ENCODE data around the gene GALNTL6. TPM values are rescaled to one million over a fixed set of nuclear protein-coding genes. Genes with fewer than 3 reads are reported as not detected.

Gene GALNTL6
- total and polyA plus RNA-seq, 2 donors (not counting 1 experiment from before 2014, with no cell fraction given) = 0.99 to 1.1 TPM

DNA sequence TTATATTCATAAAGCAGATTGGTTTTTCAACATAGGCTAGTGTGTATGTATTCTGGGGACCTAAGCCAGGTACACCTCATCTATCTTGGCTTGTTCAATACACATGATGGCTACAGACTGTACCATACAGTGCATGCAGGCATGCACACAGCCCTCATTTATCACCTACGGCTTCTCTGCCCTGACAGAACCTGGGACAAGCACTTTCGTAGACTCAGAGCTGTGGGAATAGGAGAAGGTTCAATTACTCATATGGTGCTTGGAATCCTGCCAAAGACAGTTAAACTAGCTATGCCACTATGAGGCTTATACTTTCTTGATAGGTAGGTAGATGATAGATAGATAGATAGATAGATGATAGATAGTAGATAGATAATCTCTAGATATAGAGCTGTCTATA is 457.2 kb downstream of the GALNTL6 start:
- Histone ChIP-seq H3K9ac (ENCODE audit: low read length) (no peak overlapping the region), H3K9me3 (ENCODE audit: control extremely low read depth in 1 of 3, control insufficient read depth in 2 of 3, insufficient read depth in 1 of 3, low read length in 2 of 3) (no peaks in the 10 kb centered on the region), H3K4me2 (replicated peaks; ENCODE audit: low read depth, low read length, poor library complexity, severe bottlenecking) (no peak overlapping the region), H4K20me1 (ENCODE audit: control insufficient read depth, insufficient read depth, low read length, poor library complexity, severe bottlenecking) (no peaks in the 10 kb centered on the region), H3K79me2 (ENCODE audit: control insufficient read depth, insufficient read depth, low read length) (no peaks in the 10 kb centered on the region), H3K36me3 (replicated peaks in 1 of 2; ENCODE audit: control extremely low read depth in 1 of 2, control insufficient read depth in 1 of 2, extremely low read depth in 1 of 2, insufficient read depth in 2 of 2, low read length in 1 of 2) (no peaks in the 10 kb centered on the region), H3K27me3 (replicated peaks in 1 of 4; ENCODE audit: control extremely low read depth in 1 of 4, control insufficient read depth in 3 of 4, insufficient read depth in 4 of 4, low read length in 3 of 4) (no peaks in the 10 kb centered on the region), H3K4me3 (ENCODE audit: control extremely low read depth in 1 of 5, extremely low read depth in 1 of 5, insufficient read depth in 1 of 5, low read depth in 2 of 5, low read length in 4 of 5) (no peak overlapping the region), H3K27ac (ENCODE audit: low read length in 2 of 2) (no peak overlapping the region), H3K4me1 (ENCODE audit: control insufficient read depth in 2 of 2, insufficient read depth in 2 of 2, low read length in 2 of 2) (no peaks in the 10 kb centered on the region), H2AFZ (ENCODE audit: insufficient read depth, low read depth, low read length, poor library complexity, severe bottlenecking) (no peak overlapping the region)
- CTCF ChIA-PET = no interaction called here
- Mint-ChIP-seq H3K27ac (no peak overlapping the region), H3K4me3 (no peak overlapping the region), H3K4me1 (no peaks in the 10 kb centered on the region), H3K9me3 (ENCODE audit: insufficient read depth) (no peaks in the 10 kb centered on the region), H3K27me3 (no peaks in the 10 kb centered on the region)
- no CpG with 5 or more reads among the region's 2 CpGs for whole genome bisulfite sequencing (ENCODE audit: insufficient coverage)
- intact Hi-C loops (cut with micrococcal nuclease) = no loop called here
- POLR2A ChIA-PET = no interaction called here
- no peak for ATAC-seq (ENCODE audit: low read depth)
- TF ChIP-seq, protein P1, sequence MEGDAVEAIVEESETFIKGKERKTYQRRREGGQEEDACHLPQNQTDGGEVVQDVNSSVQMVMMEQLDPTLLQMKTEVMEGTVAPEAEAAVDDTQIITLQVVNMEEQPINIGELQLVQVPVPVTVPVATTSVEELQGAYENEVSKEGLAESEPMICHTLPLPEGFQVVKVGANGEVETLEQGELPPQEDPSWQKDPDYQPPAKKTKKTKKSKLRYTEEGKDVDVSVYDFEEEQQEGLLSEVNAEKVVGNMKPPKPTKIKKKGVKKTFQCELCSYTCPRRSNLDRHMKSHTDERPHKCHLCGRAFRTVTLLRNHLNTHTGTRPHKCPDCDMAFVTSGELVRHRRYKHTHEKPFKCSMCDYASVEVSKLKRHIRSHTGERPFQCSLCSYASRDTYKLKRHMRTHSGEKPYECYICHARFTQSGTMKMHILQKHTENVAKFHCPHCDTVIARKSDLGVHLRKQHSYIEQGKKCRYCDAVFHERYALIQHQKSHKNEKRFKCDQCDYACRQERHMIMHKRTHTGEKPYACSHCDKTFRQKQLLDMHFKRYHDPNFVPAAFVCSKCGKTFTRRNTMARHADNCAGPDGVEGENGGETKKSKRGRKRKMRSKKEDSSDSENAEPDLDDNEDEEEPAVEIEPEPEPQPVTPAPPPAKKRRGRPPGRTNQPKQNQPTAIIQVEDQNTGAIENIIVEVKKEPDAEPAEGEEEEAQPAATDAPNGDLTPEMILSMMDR (IDR thresholded peaks at IDR 0.05) = no peak
- no peak for TF ChIP-seq EZH2 (IDR thresholded peaks at IDR 0.05; ENCODE audit: borderline replicate concordance, insufficient read depth, low read depth, low read length, poor library complexity, severe bottlenecking)
- DNase-seq = no peak

DNA sequence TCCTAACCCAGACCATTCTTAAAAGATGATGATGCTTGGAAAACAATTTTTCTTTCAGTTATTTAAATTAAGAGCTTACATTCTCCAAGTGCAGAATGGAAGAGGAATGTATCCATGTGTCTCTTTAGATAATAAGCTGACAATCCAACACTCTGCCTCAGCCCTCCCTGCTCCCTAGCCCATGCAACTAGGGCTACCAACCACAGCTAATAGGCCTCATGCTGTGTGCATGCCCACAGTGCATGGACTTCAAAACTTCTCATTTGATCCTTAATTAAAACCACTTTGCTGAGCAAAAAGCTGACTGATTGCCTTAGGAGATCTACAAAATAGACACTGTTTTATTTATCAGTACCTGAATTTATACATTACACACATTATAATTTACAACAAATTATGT is 473.9 kb downstream of the GALNTL6 start:
- Mint-ChIP-seq H3K27ac (no peak overlapping the region), H3K9me3 (ENCODE audit: insufficient read depth) (no peaks in the 10 kb centered on the region), H3K27me3 (no peaks in the 10 kb centered on the region), H3K4me1 (no peaks in the 10 kb centered on the region), H3K4me3 (no peak overlapping the region)
- Histone ChIP-seq H3K36me3 (replicated peaks in 1 of 2; ENCODE audit: control extremely low read depth in 1 of 2, control insufficient read depth in 1 of 2, extremely low read depth in 1 of 2, insufficient read depth in 2 of 2, low read length in 1 of 2) (no peaks in the 10 kb centered on the region), H3K27me3 (replicated peaks in 1 of 4; ENCODE audit: control extremely low read depth in 1 of 4, control insufficient read depth in 3 of 4, insufficient read depth in 4 of 4, low read length in 3 of 4) (no peaks in the 10 kb centered on the region), H4K20me1 (ENCODE audit: control insufficient read depth, insufficient read depth, low read length, poor library complexity, severe bottlenecking) (no peaks in the 10 kb centered on the region), H3K4me2 (replicated peaks; ENCODE audit: low read depth, low read length, poor library complexity, severe bottlenecking) (no peak overlapping the region), H3K4me1 (ENCODE audit: control insufficient read depth in 2 of 2, insufficient read depth in 2 of 2, low read length in 2 of 2) (no peaks in the 10 kb centered on the region), H3K27ac (ENCODE audit: low read length in 2 of 2) (no peak overlapping the region), H3K4me3 (ENCODE audit: control extremely low read depth in 1 of 5, extremely low read depth in 1 of 5, insufficient read depth in 1 of 5, low read depth in 2 of 5, low read length in 4 of 5) (no peak overlapping the region), H3K9ac (ENCODE audit: low read length) (no peak overlapping the region), H3K9me3 (ENCODE audit: control extremely low read depth in 1 of 3, control insufficient read depth in 2 of 3, insufficient read depth in 1 of 3, low read length in 2 of 3) (no peaks in the 10 kb centered on the region), H3K79me2 (ENCODE audit: control insufficient read depth, insufficient read depth, low read length) (no peaks in the 10 kb centered on the region), H2AFZ (ENCODE audit: insufficient read depth, low read depth, low read length, poor library complexity, severe bottlenecking) (no peak overlapping the region)
- ATAC-seq (ENCODE audit: low read depth) (no peak), DNase-seq (no peak)
- ChIA-PET POLR2A (no interaction called here), CTCF (no interaction called here)
- intact Hi-C loops (cut with micrococcal nuclease) = no loop called here
- TF ChIP-seq EZH2 (IDR thresholded peaks at IDR 0.05; ENCODE audit: borderline replicate concordance, insufficient read depth, low read depth, low read length, poor library complexity, severe bottlenecking) = no peak
- TF ChIP-seq, protein P1 (IDR thresholded peaks at IDR 0.05) = no peak
